HL-60 (cell line): ENCODE data around the gene IRAK3.

Experiments
- DNase-seq, 2 experiments: peaks; one replicate each; pipeline ENCODE4 v3.0.0-alpha.2; 2010 to 2020; ENCODE audit warnings: low read depth in 1 of 2, low spot score in 1 of 2
- H3K27ac ChIP-seq: fragments of 250-450 bp; sonication (Bioruptor Pico); replicated peaks from 2 replicates; pipeline ENCODE4 v1.5.1; 2020; ENCODE audit warnings: mild to moderate bottlenecking, moderate library complexity
- H3K27me3 ChIP-seq: fragments of 250-450 bp; sonication (Bioruptor Pico); 2 replicates; pipeline ENCODE4 v1.5.1; 2021; ENCODE audit warnings: mild to moderate bottlenecking, moderate library complexity; ENCODE audit not compliant: insufficient read depth, poor library complexity, severe bottlenecking
- H3K4me3 ChIP-seq: replicated peaks from 2 replicates; pipeline ENCODE4 v1.5.1; 2011; ENCODE audit warnings: mild to moderate bottlenecking, control low read depth, low read length; ENCODE audit not compliant: insufficient read depth
- GABPA ChIP-seq: IDR thresholded peaks from 2 replicates; pipeline ENCODE4 v1.6.1; 2012; ENCODE audit warnings: low read depth
- POLR2AphosphoS5 ChIP-seq: IDR thresholded peaks from 2 replicates; pipeline ENCODE4 v1.6.1; 2012; ENCODE audit warnings: low read depth
- SPI1 ChIP-seq: IDR thresholded peaks from 2 replicates; pipeline ENCODE4 v1.6.1; 2012; ENCODE audit warnings: low read depth, mild to moderate bottlenecking, borderline replicate concordance
- TF ChIP-seq, protein P1 (sequence below): IDR thresholded peaks from 2 replicates; pipeline ENCODE4 v1.6.1; 2012; ENCODE audit warnings: low read depth; ENCODE audit not compliant: insufficient replicate concordance
- TF ChIP-seq, protein P2 (sequence below): IDR thresholded peaks from one replicate; pipeline ENCODE4 v1.5.1; 2011; ENCODE audit warnings: low read length, control low read depth, inconsistent platforms; ENCODE audit not compliant: insufficient read depth

The IRAK3 gene

GRCh38 chr12:66149702-66150398 is 39.2 kb upstream of the IRAK3 start:
- Histone ChIP-seq H3K27ac (peak overlapping the region; percentile 62), H3K4me3 (no peak overlapping the region), H3K27me3 (no peaks in the 10 kb centered on the region)
- TF ChIP-seq POLR2AphosphoS5 (0 out of 2 replicates have a peak, but pooled peaks have one; percentile 17), GABPA (no peak)
- peak; percentile 91 to 93 for DNase-seq

DNA sequence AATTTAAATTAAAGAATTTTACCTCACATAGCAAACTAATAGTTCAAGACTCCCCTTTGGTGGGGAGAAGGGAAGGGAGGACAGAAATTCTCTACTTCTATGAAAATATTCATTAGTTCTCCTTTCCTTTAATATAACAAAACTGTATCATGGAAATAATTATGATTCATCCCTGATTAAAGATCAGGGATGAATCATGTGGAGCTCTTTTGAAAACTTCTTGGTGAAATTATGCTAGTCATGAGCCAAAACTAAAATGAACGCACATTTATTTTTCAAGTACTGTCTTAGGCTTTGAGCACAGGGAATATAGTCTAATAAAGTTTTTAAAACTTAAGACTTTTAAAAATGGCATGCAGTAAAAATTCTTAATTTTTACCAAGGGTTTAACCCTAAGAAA is 36.3 kb upstream of the IRAK3 start:
- H3K27ac ChIP-seq: no peak overlapping the region
- H3K27me3 ChIP-seq: no peaks in the 10 kb centered on the region
- DNase-seq: no peak
- H3K4me3 ChIP-seq: no peak overlapping the region
- TF ChIP-seq, protein P1, sequence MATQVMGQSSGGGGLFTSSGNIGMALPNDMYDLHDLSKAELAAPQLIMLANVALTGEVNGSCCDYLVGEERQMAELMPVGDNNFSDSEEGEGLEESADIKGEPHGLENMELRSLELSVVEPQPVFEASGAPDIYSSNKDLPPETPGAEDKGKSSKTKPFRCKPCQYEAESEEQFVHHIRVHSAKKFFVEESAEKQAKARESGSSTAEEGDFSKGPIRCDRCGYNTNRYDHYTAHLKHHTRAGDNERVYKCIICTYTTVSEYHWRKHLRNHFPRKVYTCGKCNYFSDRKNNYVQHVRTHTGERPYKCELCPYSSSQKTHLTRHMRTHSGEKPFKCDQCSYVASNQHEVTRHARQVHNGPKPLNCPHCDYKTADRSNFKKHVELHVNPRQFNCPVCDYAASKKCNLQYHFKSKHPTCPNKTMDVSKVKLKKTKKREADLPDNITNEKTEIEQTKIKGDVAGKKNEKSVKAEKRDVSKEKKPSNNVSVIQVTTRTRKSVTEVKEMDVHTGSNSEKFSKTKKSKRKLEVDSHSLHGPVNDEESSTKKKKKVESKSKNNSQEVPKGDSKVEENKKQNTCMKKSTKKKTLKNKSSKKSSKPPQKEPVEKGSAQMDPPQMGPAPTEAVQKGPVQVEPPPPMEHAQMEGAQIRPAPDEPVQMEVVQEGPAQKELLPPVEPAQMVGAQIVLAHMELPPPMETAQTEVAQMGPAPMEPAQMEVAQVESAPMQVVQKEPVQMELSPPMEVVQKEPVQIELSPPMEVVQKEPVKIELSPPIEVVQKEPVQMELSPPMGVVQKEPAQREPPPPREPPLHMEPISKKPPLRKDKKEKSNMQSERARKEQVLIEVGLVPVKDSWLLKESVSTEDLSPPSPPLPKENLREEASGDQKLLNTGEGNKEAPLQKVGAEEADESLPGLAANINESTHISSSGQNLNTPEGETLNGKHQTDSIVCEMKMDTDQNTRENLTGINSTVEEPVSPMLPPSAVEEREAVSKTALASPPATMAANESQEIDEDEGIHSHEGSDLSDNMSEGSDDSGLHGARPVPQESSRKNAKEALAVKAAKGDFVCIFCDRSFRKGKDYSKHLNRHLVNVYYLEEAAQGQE: no peak
- TF ChIP-seq POLR2AphosphoS5 (no peak), GABPA (no peak), SPI1 (no peak)
- TF ChIP-seq, protein P2, sequence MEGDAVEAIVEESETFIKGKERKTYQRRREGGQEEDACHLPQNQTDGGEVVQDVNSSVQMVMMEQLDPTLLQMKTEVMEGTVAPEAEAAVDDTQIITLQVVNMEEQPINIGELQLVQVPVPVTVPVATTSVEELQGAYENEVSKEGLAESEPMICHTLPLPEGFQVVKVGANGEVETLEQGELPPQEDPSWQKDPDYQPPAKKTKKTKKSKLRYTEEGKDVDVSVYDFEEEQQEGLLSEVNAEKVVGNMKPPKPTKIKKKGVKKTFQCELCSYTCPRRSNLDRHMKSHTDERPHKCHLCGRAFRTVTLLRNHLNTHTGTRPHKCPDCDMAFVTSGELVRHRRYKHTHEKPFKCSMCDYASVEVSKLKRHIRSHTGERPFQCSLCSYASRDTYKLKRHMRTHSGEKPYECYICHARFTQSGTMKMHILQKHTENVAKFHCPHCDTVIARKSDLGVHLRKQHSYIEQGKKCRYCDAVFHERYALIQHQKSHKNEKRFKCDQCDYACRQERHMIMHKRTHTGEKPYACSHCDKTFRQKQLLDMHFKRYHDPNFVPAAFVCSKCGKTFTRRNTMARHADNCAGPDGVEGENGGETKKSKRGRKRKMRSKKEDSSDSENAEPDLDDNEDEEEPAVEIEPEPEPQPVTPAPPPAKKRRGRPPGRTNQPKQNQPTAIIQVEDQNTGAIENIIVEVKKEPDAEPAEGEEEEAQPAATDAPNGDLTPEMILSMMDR: no peak

GRCh38 chr12:66154776-66155175 is 34.2 kb upstream of the IRAK3 start:
- TF ChIP-seq, protein P2: no peak
- TF ChIP-seq, protein P1: no peak
- Histone ChIP-seq H3K27me3 (no peaks in the 10 kb centered on the region), H3K27ac (no peak overlapping the region), H3K4me3 (no peak overlapping the region)
- no peak for DNase-seq

GRCh38 chr12:66156654-66157053 is 32.4 kb upstream of the IRAK3 start:
- TF ChIP-seq, protein P1: no peak
- TF ChIP-seq, protein P2: no peak
- TF ChIP-seq SPI1 (no peak), POLR2AphosphoS5 (no peak), GABPA (no peak)
- no peak overlapping the region for H3K27ac ChIP-seq
- no peak overlapping the region for H3K4me3 ChIP-seq
- DNase-seq: no peak
- no peaks in the 10 kb centered on the region for H3K27me3 ChIP-seq
